Endodermal cell (in vitro differentiated cells): Measurements from ENCODE around the gene NAA16. TPM values are rescaled to one million over a fixed set of nuclear protein-coding genes. Genes with fewer than 3 reads are reported as not detected.

Experiments used
- DNase-seq: peaks from one replicate; pipeline ENCODE4 v3.0.0-alpha.2; 2017
- H3K27ac ChIP-seq: 2 replicates; pipeline ENCODE4 v1.5.1; 2013; ENCODE audit warnings: mild to moderate bottlenecking, low read depth, low read length, moderate library complexity
- H3K27me3 ChIP-seq: 2 replicates; pipeline ENCODE4 v1.6.1; 2013; ENCODE audit warnings: mild to moderate bottlenecking, low read length, moderate library complexity; ENCODE audit not compliant: insufficient read depth, control insufficient read depth, poor library complexity, severe bottlenecking
- H3K36me3 ChIP-seq: 2 replicates; pipeline ENCODE4 v1.7.0; 2013; ENCODE audit warnings: mild to moderate bottlenecking, low read length, moderate library complexity; ENCODE audit not compliant: control insufficient read depth, insufficient read depth
- H3K4me1 ChIP-seq: one replicate; pipeline ENCODE4 v1.7.0; 2013; ENCODE audit warnings: low read length; ENCODE audit not compliant: control insufficient read depth, insufficient read depth
- H3K4me3 ChIP-seq: 2 replicates; pipeline ENCODE4 v1.5.1; 2013; ENCODE audit warnings: mild to moderate bottlenecking, low read length, moderate library complexity
- H3K9ac ChIP-seq: 2 replicates; pipeline ENCODE4 v1.6.1; 2013; ENCODE audit warnings: mild to moderate bottlenecking, low read length, moderate library complexity; ENCODE audit not compliant: poor library complexity, severe bottlenecking; ENCODE audit errors: extremely low read depth
- H3K9me3 ChIP-seq: 2 replicates; pipeline ENCODE4 v1.6.1; 2013; ENCODE audit warnings: mild to moderate bottlenecking, low read length, moderate library complexity; ENCODE audit not compliant: control insufficient read depth
- H3K27ac Mint-ChIP-seq: 2 replicates; pipeline ENCODE4 v1.8.0; 2020; ENCODE audit warnings: mixed read lengths
- H3K27me3 Mint-ChIP-seq: 2 replicates; pipeline ENCODE4 v1.8.0; 2021; ENCODE audit warnings: mild to moderate bottlenecking, mixed read lengths; ENCODE audit not compliant: insufficient read depth
- H3K36me3 Mint-ChIP-seq: 2 replicates; pipeline ENCODE4 v1.8.0; 2020; ENCODE audit warnings: low read depth, mixed read lengths
- H3K4me1 Mint-ChIP-seq: 2 replicates; pipeline ENCODE4 v1.8.0; 2020; ENCODE audit warnings: mixed read lengths
- H3K4me3 Mint-ChIP-seq: 2 replicates; pipeline ENCODE4 v1.8.0; 2020; ENCODE audit warnings: mild to moderate bottlenecking, moderate library complexity, mixed read lengths
- H3K9me3 Mint-ChIP-seq: 2 replicates; pipeline ENCODE4 v1.8.0; 2020; ENCODE audit warnings: mild to moderate bottlenecking, mixed read lengths
- CTCF ChIP-seq: fragments of 200-600 bp; sonication (generic); conservative IDR thresholded peaks from 2 replicates; pipeline ENCODE4 v1.5.0; 2021; ENCODE audit warnings: antibody characterized with exemption, mild to moderate bottlenecking
- WGBS, 2 experiments: methylation state at CpG; one replicate each; pipeline versions ENCODE4 v1.1.5 to v1.1.7; 2013; ENCODE audit warnings: missing lambda C conversion rate in 2 of 2, mixed read lengths in 1 of 2; ENCODE audit not compliant: insufficient coverage in 1 of 2, insufficient read length in 1 of 2; 5-methylcytosine and 5-hydroxymethylcytosine counted together
- total RNA-seq, 2 donors: library from RNA; stranded (reverse); fragmentation: NEBNext Ultra II Directional in 1 of 2; extraction: Animal tissue kit (Norgen Biotek cat#: 25700) in 1 of 2; gene quantifications; 2 replicates in 1 of 2; 3 replicates in 1 of 2; pipeline ENCODE4 v1.2.1, GENCODE V29; 2021

NAA16 gene
- total RNA-seq, 2 donors from 2014 or later: 29.3 to 30.9 TPM

- Mint-ChIP-seq H3K4me1 (no peaks in the 10 kb centered on the region), H3K4me3 (no peak overlapping the region), H3K27me3 (no peaks in the 10 kb centered on the region), H3K27ac (no peak overlapping the region), H3K9me3 (no peaks in the 10 kb centered on the region), H3K36me3 (peaks cover 26% of the 10 kb centered on the region)
- Histone ChIP-seq H3K27me3 (no peaks in the 10 kb centered on the region), H3K9me3 (no peaks in the 10 kb centered on the region), H3K9ac (no peak overlapping the region), H3K4me1 (no peaks in the 10 kb centered on the region), H3K27ac (no peak overlapping the region), H3K4me3 (no peak overlapping the region), H3K36me3 (peaks cover 52% of the 10 kb centered on the region)
- TF ChIP-seq CTCF: no peak
- WGBS, 2 experiments: 81% methylated on average over 3 of the region's 3 CpGs; no CpG with 5 or more reads in 1 of the 2 experiments
- DNase-seq: no peak
Observed at GRCh38 chr13:41327994-41328790, 17.1 kb downstream of the NAA16 start.

- Mint-ChIP-seq H3K36me3 (peaks cover 18% of the 10 kb centered on the region), H3K27me3 (no peaks in the 10 kb centered on the region), H3K27ac (no peak overlapping the region), H3K4me1 (no peaks in the 10 kb centered on the region), H3K9me3 (no peaks in the 10 kb centered on the region), H3K4me3 (no peak overlapping the region)
- Histone ChIP-seq H3K9me3 (no peaks in the 10 kb centered on the region), H3K27ac (no peak overlapping the region), H3K36me3 (peaks cover 40% of the 10 kb centered on the region), H3K9ac (no peak overlapping the region), H3K4me3 (no peak overlapping the region), H3K27me3 (no peaks in the 10 kb centered on the region), H3K4me1 (no peaks in the 10 kb centered on the region)
- DNase-seq: no peak
- TF ChIP-seq CTCF: no peak
- WGBS, 2 experiments: no CpG with 5 or more reads among the region's 1 CpG
Observed at GRCh38 chr13:41332829-41333228, 21.8 kb downstream of the NAA16 start.

GRCh38 chr13:41334810-41335209 is 23.7 kb downstream of the NAA16 start:
- no peak overlapping the region for H3K4me3 ChIP-seq
- H3K27ac ChIP-seq: no peak overlapping the region
- H3K27me3 ChIP-seq: no peaks in the 10 kb centered on the region
- H3K4me1 ChIP-seq: no peaks in the 10 kb centered on the region
- DNase-seq: no peak
- no peaks in the 10 kb centered on the region for H3K4me1 Mint-ChIP-seq
- no peaks in the 10 kb centered on the region for H3K9me3 Mint-ChIP-seq
- WGBS, 2 experiments: 94 to 96% methylated on average over 4 of the region's 4 CpGs
- H3K36me3 ChIP-seq: peaks cover 41% of the 10 kb centered on the region
- no peak overlapping the region for H3K9ac ChIP-seq
- H3K36me3 Mint-ChIP-seq: peaks cover 30% of the 10 kb centered on the region
- no peak overlapping the region for H3K4me3 Mint-ChIP-seq
- H3K9me3 ChIP-seq: no peaks in the 10 kb centered on the region
- H3K27ac Mint-ChIP-seq: no peak overlapping the region
- TF ChIP-seq CTCF: no peak
- no peaks in the 10 kb centered on the region for H3K27me3 Mint-ChIP-seq
